GM18868 (cell line): ENCODE data around the gene GLIPR2.
A peak's percentile ranks its signal among the peaks of the same experiment; 100 is the strongest.
"Not testable (repeated sequence)": the region's sequence is repeated elsewhere in the genome, so short reads cannot be mapped to it uniquely, and the experiment has no call there.

Experiments used
- ATAC-seq: cut with Tn5 transposase; IDR thresholded peaks from one replicate; pipeline ENCODE4 v1.9.1; 2021; ENCODE audit warnings: mild to moderate bottlenecking, moderate library complexity; ENCODE audit not compliant: unreplicated experiment

The GLIPR2 gene

DNA sequence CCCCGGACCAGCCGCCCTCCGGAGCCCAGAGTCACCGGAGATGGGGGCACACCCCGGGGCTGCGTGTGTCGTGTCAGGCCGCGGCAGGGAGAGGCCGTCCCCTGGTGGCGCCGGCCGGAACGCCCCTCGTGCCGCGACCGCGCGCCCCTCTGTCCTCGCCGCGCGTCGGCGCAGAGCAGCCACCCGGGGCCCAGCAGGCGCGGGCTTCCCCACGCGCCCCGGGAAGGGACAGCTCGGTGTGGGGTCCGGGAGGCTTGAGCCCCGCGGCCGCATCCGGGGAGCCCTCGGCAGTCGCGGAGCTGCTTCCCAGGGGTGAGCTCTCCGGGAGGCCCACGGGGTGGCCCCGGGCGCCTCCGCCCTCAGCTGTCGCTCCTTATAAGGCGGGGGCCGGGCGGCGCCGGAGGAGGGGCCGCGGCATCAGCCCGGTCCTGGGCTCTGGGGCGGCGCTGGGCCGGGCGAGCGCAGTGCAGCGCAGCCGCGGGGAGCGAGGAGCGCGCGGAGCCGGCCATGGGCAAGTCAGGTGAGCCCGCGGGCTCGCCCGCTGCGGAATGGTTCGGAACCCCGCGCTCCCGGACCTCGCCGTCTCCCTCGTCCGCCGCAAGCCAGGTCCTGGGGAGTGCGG is at the start of gene GLIPR2:
TSS of gene GLIPR2 (plus strand) at position 462 of the 622 bp plus-strand sequence. CDS start at position 508, 46 bp downstream.
- peak; percentile 96 for ATAC-seq

- not testable (repeated sequence) for ATAC-seq
These were observed 49.5 kb upstream of the GLIPR2 start for GRCh38 chr9:36087054-36087453.

DNA sequence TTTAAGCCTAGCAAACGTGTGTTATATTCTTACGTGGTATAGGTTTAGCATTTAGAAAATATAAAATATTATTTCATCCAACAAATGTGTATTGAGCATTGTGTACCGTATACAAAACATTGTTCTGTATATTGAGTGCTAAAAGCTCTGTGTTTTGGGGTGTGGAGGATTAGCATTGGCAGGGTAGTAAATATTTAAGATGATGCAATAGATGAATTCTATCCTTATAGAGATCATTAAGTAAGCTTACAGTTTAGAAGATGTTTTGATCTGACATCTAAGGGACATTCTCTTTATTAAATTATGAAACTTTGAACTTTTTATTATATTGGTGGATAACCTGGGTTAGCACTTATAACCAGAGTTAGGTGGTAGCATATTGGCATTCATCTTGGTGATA is 48.5 kb upstream of the GLIPR2 start:
- ATAC-seq, result no peak

GRCh38 chr9:36091026-36091953 is 45.2 kb upstream of the GLIPR2 start:
- no peak for ATAC-seq

- ATAC-seq, result no peak
These were observed 44.5 kb upstream of the GLIPR2 start for GRCh38 chr9:36092014-36092413.

GRCh38 chr9:36092509-36093215 is 43.9 kb upstream of the GLIPR2 start:
- peak; percentile 95 for ATAC-seq

- ATAC-seq, result no peak
These were observed 43.1 kb upstream of the GLIPR2 start for GRCh38 chr9:36093384-36093783.

GRCh38 chr9:36099718-36100117 is 36.8 kb upstream of the GLIPR2 start:
- no peak for ATAC-seq

DNA sequence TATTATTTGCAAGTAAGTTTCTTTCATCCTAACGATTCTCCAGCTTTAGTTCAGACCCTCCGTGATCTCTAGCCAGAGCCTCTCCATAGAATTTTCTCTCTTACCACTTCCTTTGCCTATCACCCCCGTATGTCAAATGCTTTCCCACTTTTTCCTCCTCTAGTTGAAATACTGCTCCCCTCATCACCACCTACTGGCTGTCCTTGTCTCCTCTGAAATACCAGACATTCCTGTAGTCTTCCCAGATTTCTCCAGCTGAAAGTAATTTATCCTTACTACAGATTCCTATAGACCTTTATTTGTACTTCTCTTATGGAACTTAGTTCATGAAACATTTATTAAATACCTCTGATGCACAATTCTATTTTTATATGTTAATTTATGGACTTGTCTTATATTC is 36.0 kb upstream of the GLIPR2 start:
- ATAC-seq, result no peak

GRCh38 chr9:36101916-36102741 is 34.4 kb upstream of the GLIPR2 start:
- no peak for ATAC-seq

- ATAC-seq, result peak; percentile 69
These were observed 33.6 kb upstream of the GLIPR2 start for GRCh38 chr9:36102742-36103495.

- ATAC-seq, result no peak
These were observed 27.5 kb upstream of the GLIPR2 start for GRCh38 chr9:36109071-36109470.

GRCh38 chr9:36110434-36110833 is 26.1 kb upstream of the GLIPR2 start:
- ATAC-seq, result no peak

- ATAC-seq, result no peak
These were observed 24.0 kb upstream of the GLIPR2 start for GRCh38 chr9:36112516-36112915.

GRCh38 chr9:36113999-36114398 is 22.5 kb upstream of the GLIPR2 start:
- no peak for ATAC-seq

- ATAC-seq, result no peak
These were observed 19.9 kb upstream of the GLIPR2 start for GRCh38 chr9:36116593-36116992.

GRCh38 chr9:36118201-36118600 is 18.3 kb upstream of the GLIPR2 start:
- ATAC-seq, result no peak

DNA sequence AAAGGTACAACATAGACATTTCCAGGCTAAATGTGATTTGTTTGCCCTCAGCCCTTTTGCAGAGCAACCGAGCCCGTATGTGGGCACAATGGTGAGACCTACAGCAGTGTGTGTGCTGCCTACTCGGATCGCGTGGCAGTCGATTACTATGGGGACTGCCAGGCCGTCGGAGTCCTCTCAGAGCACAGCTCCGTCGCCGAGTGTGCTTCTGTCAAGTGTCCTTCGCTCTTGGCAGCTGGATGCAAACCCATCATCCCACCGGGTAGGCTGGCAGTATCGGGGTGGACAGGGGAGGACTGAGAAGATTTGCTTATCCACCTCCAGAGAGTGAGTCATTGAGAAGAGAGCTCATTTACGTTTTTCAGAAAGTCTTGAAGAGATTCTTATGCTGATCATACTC is 17.8 kb upstream of the GLIPR2 start:
- no peak for ATAC-seq

GRCh38 chr9:36119476-36119875 is 17.1 kb upstream of the GLIPR2 start:
- no peak for ATAC-seq

- no peak for ATAC-seq
These were observed 15.8 kb upstream of the GLIPR2 start for GRCh38 chr9:36120705-36121104.
